Tibial nerve (tissue), 3 donors: ENCODE data around the gene ZNF33B.

Source experiments
- CTCF ChIP-seq, 5 experiments: fragments of 200-600 bp in 3 of 5; fragments of 450-650 bp in 2 of 5; sonication (generic) in 3 of 5; IDR thresholded peaks; one replicate each; pipeline ENCODE4 v1.5.1; 2016 to 2019; ENCODE audit warnings: antibody characterized with exemption in 5 of 5, mild to moderate bottlenecking in 3 of 5, moderate library complexity in 2 of 5
- POLR2A ChIP-seq, 2 donors: fragments of 450-650 bp; IDR thresholded peaks; one replicate each; pipeline ENCODE4 v1.6.1; 2017; ENCODE audit warnings: antibody characterized with exemption in 2 of 2, mild to moderate bottlenecking in 2 of 2, moderate library complexity in 2 of 2

GRCh38 chr10:42638821-42639270 lies 476 bp upstream of the ZNF33B start:
- TF ChIP-seq POLR2A (IDR thresholded peaks at IDR 0.05) (no peak), CTCF (IDR thresholded peaks at IDR 0.05) (no peak)
